ENCODE results near the gene PPP6R2.

Gene PPP6R2

GRCh38 chr22:50467341-50467740 is 124.2 kb downstream of the PPP6R2 start:
- DNase-seq (ENCODE audit: low read depth in 3 of 3), result no peak

- DNase-seq (ENCODE audit: low read depth in 3 of 3), result no peak
Measured at GRCh38 chr22:50467773-50468440, 124.8 kb downstream of the PPP6R2 start.

GRCh38 chr22:50468626-50469025 is 125.5 kb downstream of the PPP6R2 start:
- DNase-seq (ENCODE audit: low read depth in 3 of 3), result no peak

- peak; percentile 78 to 95 (median 80) for DNase-seq (ENCODE audit: low read depth in 3 of 3)
Measured at GRCh38 chr22:50469377-50470305, 126.5 kb downstream of the PPP6R2 start.

- DNase-seq (ENCODE audit: low read depth in 3 of 3), result no peak
Measured at GRCh38 chr22:50470491-50470890, 127.4 kb downstream of the PPP6R2 start.

DNA sequence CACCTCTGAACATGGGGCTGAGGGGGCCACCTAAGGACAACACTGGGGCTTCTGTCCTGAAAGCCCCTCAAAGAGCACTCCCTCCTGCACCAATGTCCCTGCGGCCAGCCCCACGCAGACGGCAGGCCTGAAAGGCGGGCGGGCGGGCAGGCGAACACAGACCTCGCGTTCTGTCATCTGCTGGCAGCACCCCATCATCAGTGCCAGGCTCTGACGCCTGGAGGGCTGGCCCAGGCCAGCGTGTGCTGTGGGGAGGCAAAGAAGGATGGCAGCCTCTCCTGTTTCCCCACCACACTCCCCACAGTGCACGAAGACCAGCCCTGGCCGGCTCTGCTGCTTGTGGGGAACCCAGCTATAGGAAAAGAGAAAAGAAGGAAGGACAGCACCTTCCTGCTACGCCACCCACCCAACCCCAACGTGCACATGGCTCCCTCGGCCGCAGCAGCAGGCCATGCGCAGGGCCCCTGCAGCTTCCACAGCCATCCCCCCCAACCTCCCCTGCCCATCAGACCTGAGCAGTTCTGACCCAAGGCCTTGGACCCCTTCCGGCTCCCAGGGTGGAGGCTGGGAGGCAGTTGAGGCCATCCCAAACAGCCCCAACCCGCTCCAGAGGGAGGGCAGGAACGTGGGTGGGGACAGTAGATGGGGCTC is 128.2 kb downstream of the PPP6R2 start:
- no peak for DNase-seq (ENCODE audit: low read depth in 3 of 3)

- DNase-seq (ENCODE audit: low read depth in 3 of 3), result no peak
Measured at GRCh38 chr22:50471962-50472361, 128.8 kb downstream of the PPP6R2 start.

DNA sequence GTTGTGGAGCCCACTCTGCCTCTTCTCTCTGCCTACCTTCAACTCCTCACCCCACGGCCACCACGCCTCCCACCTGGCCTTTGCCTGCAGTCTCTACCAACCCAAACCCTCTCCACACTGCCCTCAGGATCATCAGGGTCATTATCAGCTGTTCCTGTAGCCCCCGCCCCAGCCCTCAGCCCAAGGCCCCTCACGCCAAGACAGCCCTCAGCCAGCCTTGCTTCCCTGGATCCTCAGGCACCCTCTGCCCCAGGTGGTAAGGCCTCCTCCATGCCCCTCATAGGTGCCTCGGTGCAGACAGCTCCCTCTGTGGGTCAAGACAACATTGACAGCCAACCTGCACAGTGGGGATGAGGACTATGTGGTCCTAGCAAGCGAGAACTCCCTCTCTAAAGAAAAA is 130.0 kb downstream of the PPP6R2 start:
- peak in 1 of 3 experiments; percentile 47 for DNase-seq (ENCODE audit: low read depth in 3 of 3)

DNA sequence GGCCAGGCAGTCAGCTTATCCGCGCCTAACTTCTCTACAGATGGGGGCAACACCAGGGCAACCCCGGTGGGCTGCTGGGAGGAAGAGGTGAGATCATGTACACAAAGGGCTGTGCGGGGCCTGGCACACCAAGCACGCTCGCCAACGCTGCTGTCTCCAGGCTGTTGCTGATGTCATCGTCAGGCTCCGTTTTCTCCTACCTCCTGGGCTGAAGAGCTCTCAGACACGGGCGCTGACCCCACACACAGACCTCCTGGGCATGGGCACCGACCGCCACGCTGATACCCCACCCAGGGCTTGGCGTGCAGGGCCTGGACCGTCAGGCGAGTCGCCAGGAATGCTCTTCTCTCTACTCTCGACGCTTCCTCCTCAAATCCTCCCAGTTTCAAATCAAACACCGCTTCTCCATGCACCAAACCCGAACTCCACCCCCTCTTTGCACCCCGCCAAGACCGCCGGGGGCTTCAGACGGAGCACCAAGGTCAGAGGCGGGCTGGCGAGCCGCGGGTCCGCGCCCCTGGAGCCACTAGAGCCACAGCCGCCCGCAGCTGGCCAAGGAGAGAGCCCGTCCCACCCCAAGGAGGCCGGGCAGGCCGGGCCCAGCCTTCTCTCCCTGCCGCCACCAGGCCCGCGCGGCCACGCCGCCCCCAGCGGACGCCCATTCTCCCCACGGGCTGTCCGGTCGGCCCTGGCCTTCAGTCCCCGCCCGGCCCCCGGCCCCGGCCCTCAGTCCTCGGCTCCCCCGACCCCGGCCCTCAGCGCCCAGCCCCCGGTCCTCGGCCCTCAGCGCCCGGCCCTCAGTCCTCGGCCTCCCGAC is 130.9 kb downstream of the PPP6R2 start:
- peak in 1 of 3 experiments; percentile 33 for DNase-seq (ENCODE audit: low read depth in 3 of 3)

DNA sequence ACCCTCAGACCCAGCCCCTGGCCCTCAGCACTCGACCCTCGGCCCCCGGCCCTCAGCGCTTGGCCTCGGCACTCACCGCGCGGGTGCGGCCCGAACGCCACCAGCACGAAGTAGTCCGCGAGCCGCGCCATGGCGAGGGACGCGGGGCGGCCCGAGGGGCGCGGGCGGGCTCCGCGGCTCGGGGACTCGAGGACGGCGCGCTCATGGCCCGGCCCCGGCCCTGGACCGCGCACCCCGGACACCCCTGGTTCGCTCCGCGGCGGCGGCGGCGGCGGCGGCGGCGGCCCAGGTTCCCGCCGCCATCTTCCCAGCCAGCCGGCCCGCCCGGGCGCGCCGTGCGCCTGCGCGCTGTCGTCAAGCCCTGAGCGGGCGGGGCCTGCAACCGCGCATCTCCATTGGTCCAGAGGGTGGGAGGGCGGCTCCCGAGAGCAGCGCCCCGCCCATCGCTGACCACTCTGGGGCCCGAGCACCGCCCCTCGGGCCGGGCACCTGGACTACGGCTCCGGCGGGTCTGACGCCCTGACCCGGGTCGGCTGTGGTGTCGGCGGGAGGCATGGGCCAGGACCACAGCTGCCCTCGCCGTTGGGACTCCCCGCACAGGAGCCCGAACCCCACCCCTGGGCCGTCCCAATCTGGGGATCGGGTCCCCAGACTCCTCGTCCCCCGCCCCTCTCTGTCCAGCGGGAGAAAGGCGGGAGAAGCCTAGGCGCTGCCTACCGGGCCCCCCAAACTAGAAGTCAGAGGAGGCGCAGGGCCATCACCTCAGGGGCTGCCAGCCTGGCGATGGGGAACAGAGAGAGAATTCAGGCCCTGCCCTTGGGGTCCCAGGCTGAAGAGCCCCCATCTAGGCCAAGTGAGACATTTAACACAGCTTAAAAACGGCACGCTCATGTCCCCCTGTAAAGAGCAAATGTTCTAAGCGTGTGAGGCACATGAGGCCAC is 131.9 kb downstream of the PPP6R2 start, which contains the start of gene SBF1:
Gene SBF1, minus strand, starts transcription at position 326 of the 942 bp plus-strand sequence. Its CDS starts 195 bp downstream, at position 131.
- DNase-seq (ENCODE audit: low read depth in 3 of 3), result peak; percentile 76 to 88 (median 78)

DNA sequence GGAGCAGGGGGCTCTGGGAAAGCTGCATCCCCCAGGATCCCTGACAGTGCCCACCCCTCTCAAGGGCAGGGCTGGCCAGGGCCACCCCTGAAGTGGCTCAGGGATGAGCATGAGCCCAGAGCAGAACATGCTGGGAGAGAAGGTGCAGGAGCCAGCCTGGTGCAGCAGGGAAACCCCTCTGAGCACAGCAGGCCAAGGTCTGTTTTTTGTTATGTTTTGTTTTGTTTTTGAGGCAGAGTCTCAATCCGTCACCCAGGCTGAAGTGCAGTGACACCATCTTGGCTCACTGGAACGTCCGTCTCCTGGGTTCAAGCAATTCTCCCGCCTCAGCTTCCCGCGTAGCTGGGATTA is 132.5 kb downstream of the PPP6R2 start:
- no peak for DNase-seq (ENCODE audit: low read depth in 3 of 3)

DNA sequence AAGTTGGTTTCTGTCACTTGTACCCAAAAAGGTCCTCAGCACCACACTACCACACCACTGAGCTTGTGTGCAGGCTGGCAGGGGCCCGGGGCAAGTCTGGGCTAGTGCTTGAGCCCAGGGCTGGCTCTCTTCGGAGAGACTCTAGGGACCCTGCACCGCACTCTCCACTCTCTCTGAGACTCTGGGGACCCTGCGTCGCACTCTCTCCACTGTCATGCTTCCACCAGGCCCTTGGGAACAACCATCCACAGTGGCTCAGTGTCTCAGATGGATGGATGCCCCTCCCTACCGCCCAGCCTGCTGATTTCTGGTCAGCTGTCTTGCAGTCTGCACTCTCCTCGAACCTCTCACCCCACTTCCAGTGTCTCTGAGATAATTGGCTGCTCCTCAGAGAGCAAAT is 133.7 kb downstream of the PPP6R2 start:
- DNase-seq (ENCODE audit: low read depth in 3 of 3), result no peak

DNA sequence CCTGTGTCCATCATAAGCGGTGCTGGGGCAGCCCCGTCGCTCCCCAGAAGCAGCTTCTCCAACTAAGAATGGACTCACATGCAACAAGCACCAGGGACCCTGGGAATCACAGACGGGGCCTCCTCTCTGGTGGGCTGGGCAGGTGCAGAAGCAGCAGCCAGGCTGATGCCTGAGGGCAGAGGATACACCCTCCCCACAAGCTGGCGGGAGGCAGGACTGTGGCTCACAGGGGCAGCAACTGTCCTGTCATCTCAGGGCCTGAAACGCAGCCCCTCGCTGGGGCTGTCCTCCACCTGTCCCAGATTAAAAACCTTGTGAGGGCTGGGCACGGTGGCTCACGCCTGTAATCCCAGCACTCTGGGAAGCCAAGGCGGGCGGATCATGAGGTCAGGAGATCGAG is 134.8 kb downstream of the PPP6R2 start:
- DNase-seq (ENCODE audit: low read depth in 3 of 3), result no peak

- DNase-seq (ENCODE audit: low read depth in 3 of 3), result no peak
Measured at GRCh38 chr22:50479721-50480120, 136.6 kb downstream of the PPP6R2 start.

DNA sequence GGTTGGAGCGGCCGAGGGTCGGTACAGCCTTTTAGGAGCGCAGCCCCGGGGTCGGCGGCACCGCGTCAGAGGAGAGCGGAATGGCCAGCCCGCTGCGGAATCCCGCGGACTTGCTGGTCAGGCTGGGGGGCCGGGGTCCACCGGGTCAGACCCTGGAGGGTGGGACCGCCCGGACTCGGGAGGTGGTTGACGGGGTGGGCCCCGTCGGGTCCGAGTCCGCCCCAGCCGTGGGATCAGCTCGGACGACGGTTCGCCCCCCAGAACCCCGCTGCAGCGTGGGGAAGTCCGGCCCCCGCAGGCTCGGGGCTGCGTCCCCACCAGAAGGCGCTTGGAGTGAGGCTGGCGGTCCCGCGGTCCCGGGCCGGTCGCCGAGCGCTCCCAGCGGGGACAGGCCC is 137.9 kb downstream of the PPP6R2 start:
- no peak for DNase-seq (ENCODE audit: low read depth in 3 of 3)

DNA sequence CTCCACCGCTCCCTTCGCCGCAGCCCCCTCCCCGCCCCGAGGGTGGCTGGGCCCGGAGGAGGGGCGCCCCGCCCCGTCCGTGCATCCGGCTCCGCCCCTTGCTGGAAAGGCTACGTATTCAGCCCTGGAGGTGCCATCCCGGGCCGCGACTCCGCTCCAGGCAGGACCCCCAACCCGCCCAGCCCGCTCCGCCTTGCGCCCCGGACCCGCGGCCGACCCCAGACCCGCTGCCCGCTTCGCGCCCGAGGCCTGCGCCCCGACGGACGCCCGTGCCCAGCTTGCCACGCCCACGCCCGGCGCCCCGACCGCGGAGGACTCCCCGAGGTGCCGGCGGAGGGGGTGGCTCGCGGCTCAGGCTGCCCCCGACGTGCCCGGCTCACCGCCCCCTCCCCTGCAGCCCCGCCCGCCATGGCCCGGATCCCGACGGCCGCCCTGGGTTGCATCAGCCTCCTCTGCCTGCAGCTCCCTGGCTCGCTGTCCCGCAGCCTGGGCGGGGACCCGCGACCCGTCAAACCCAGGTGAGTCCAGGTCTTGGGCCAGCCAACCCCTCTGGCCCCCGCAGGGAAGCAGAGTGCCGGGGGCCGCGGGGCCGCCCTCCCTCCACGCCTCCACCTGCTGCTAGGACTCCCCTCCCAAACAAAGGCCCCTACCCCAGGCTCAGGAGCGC is 138.4 kb downstream of the PPP6R2 start, which contains the start of gene ADM2:
Gene ADM2, plus strand, starts transcription at position 104 of the 667 bp plus-strand sequence. Its CDS starts 305 bp downstream, at position 409.
- peak in 1 of 3 experiments; percentile 68 for DNase-seq (ENCODE audit: low read depth in 3 of 3)

DNA sequence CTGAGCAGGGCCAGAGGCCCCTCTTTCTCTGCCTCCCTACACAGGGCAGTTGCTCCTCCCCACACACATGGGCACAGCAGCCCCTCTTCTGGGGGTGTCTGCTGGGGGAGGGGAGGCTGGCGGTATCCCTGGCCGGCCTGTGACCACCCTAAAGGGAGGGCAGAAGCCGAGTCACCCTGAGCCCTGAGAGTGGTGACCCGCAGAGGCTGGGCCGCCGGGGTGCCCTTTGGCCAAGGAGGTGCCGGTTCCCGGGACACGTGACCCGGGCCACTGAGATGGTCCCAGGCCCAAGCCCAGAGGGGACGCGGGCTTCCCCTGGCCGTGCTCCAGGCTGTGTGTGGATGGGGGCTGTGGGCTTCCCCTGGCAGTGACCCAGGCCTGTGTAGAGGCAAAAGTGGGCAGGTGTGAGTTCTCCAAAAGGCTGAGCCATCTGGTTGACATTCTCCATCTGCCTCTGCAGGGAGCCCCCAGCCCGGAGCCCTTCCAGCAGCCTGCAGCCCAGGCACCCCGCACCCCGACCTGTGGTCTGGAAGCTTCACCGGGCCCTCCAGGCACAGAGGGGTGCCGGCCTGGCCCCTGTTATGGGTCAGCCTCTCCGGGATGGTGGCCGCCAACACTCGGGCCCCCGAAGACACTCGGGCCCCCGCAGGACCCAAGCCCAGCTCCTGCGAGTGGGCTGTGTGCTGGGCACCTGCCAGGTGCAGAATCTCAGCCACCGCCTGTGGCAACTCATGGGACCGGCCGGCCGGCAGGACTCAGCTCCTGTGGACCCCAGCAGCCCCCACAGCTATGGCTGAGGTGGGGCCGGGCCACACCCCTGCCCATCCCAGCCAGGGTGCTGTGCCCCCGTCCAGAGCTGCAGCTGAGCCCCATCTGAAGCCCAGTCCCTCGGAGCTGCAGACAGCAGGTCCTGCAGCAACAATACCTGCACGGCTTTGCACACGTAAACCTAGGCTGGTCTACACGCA is 139.3 kb downstream of the PPP6R2 start:
- DNase-seq (ENCODE audit: low read depth in 3 of 3), result no peak

DNA sequence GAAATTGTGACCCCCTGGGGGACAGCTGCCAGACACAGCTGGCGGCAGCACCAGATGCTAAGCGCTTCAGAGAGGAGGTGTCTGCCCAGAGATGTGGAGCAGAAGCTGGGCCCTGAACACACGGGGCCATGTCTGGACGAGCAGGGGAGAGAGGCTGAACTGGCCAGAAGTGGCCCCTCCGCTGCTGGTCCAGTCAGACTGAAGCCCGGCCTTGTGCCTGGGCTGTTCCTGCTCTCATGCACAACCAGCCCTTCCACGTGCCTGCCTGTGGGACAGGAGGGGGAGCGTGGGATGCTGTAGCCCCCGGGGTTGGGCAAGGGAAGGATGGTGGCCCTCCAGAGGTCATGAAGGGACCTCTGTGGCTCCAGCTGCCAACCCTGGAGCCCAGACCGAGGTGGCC is 140.0 kb downstream of the PPP6R2 start:
- no peak for DNase-seq (ENCODE audit: low read depth in 3 of 3)

DNA sequence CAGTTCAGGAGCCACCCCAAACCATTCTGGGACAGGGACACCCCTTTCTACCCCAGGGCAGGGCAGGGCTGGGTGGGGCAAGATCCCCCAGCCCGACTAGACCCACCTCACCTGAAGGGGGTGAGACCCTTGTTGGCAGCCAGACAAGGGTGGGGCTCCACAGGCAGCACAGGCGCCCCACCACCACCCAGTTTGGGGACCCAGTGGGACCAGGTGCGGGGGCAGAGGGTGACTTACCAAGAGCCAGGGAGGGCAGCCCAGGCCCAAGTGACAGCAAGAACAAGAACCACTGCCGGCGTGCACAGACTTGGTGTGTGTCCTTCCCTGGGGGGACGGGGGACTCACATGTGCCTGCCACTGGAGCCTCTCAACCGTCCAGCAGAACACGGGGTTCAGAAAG is 140.4 kb downstream of the PPP6R2 start:
- no peak for DNase-seq (ENCODE audit: low read depth in 3 of 3)
